ENCODE data around the gene UBASH3B. TPM values are rescaled to one million over a fixed set of nuclear protein-coding genes. Genes with fewer than 3 reads are reported as not detected.

The UBASH3B gene
- total RNA-seq, 1 experiment from 2014 or later: 8.0 TPM

DNA sequence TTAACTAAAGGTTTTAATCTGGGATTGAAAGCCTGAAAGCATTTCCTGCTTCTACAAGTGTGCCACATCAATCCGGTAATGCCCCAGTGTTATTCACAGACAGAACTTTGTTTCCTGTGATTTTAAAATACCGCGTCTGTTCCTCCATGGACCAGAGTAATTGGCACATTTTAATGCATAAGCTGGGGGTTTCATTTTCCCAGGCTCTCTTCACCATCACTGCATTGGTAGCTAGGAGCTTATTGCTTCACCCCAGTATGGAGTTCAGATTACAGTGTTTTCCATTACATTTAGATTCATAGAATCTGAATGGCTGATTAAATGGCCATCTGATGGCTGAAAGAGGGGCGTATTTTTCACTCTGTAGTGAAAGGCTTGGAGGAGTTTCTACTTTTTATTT, 157.1 kb downstream of the UBASH3B start:
- no peak overlapping the region for H3K18ac ChIP-seq (ENCODE audit: insufficient read length, low read depth, low read length)
- Mint-ChIP-seq H3K4me1 (peaks cover 38 to 52% of the 10 kb centered on the region in 2 experiments), H3K9me3 (peaks cover 0 to 3% of the 10 kb centered on the region in 2 experiments; a peak in 3 of 5 replicates), H3K27me3 (ENCODE audit: low read depth) (no peaks in the 10 kb centered on the region), H3K36me3 (ENCODE audit: insufficient read depth in 1 of 3, low read depth in 3 of 3) (peaks cover 2 to 5% (median 4%) of the 10 kb centered on the region in 3 experiments; a peak in 3 of 7 replicates), H3K27ac (peak overlapping the region in 2 of 3 experiments; percentile 59 to 75; a peak in 4 of 7 replicates), H3K4me3 (peak overlapping the region in 1 of 2 experiments; percentile 51; a peak in 3 of 5 replicates)
- H2BK20ac ChIP-seq (ENCODE audit: low read depth, low read length, poor library complexity, severe bottlenecking): no peak overlapping the region
- H4K20me1 ChIP-seq (ENCODE audit: control insufficient read depth, insufficient read depth, insufficient read length): no peaks in the 10 kb centered on the region
- no peak overlapping the region for H2BK5ac ChIP-seq (ENCODE audit: insufficient read length, low read length)
- H2BK15ac ChIP-seq (ENCODE audit: low read depth, low read length): no peak overlapping the region
- H3K4me2 ChIP-seq (ENCODE audit: insufficient read depth, insufficient read length, low read length): peak overlapping the region; percentile 60
- no peaks in the 10 kb centered on the region for H3K9me3 ChIP-seq (ENCODE audit: control insufficient read depth, low read depth, low read length)
- no peak overlapping the region for H2BK120ac ChIP-seq (ENCODE audit: low read depth, low read length, poor library complexity, severe bottlenecking)
- no peak for DNase-seq
- no peak overlapping the region for H4K8ac ChIP-seq (replicated peaks; ENCODE audit: insufficient read length, low read depth, low read length)
- peaks cover 5% of the 10 kb centered on the region for H3K23me2 ChIP-seq (ENCODE audit: insufficient read length, low read depth, low read length, poor library complexity, severe bottlenecking)
- no peaks in the 10 kb centered on the region for H3K79me2 ChIP-seq (ENCODE audit: insufficient read depth, low read length)
- no peak overlapping the region for H3K27ac ChIP-seq (ENCODE audit: insufficient read length, low read depth, low read length)
- H2AK5ac ChIP-seq (ENCODE audit: insufficient read length, low read length): no peak overlapping the region
- H3K9ac ChIP-seq (ENCODE audit: extremely low read depth, insufficient read length, low read length): no peak overlapping the region
- no peak overlapping the region for H3K14ac ChIP-seq (ENCODE audit: insufficient read depth, low read length)
- H2AFZ ChIP-seq (ENCODE audit: low read length): no peak overlapping the region
- H3K79me1 ChIP-seq (ENCODE audit: insufficient read depth, low read depth, low read length, poor library complexity, severe bottlenecking): no peaks in the 10 kb centered on the region
- H4K5ac ChIP-seq (ENCODE audit: insufficient read length, low read depth, low read length): no peak overlapping the region
- no peak overlapping the region for H3K4ac ChIP-seq (ENCODE audit: low read depth, low read length)
- H3T11ph ChIP-seq (ENCODE audit: low read length): no peak overlapping the region
- H3K23ac ChIP-seq (ENCODE audit: insufficient read length, low read depth, low read length): no peak overlapping the region
- no peak overlapping the region for H3K56ac ChIP-seq (ENCODE audit: insufficient read length, low read depth, low read length)
- TF ChIP-seq, protein P1, sequence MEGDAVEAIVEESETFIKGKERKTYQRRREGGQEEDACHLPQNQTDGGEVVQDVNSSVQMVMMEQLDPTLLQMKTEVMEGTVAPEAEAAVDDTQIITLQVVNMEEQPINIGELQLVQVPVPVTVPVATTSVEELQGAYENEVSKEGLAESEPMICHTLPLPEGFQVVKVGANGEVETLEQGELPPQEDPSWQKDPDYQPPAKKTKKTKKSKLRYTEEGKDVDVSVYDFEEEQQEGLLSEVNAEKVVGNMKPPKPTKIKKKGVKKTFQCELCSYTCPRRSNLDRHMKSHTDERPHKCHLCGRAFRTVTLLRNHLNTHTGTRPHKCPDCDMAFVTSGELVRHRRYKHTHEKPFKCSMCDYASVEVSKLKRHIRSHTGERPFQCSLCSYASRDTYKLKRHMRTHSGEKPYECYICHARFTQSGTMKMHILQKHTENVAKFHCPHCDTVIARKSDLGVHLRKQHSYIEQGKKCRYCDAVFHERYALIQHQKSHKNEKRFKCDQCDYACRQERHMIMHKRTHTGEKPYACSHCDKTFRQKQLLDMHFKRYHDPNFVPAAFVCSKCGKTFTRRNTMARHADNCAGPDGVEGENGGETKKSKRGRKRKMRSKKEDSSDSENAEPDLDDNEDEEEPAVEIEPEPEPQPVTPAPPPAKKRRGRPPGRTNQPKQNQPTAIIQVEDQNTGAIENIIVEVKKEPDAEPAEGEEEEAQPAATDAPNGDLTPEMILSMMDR (conservative IDR thresholded peaks at IDR 0.05): no peak
- peaks cover 6% of the 10 kb centered on the region for H3K4me1 ChIP-seq (ENCODE audit: insufficient read depth, low read length)
- no peak overlapping the region for H4K91ac ChIP-seq (ENCODE audit: insufficient read length, low read depth, low read length)
- H3K27me3 ChIP-seq (ENCODE audit: insufficient read depth, low read length): no peaks in the 10 kb centered on the region
- no CpG with 5 or more reads among the region's 4 CpGs for WGBS (ENCODE audit: extremely low coverage, insufficient read length, low lambda C conversion rate)
- H2BK12ac ChIP-seq (ENCODE audit: insufficient read length, low read depth, low read length): no peak overlapping the region
